HG03196 (cell line): ENCODE measurements around the gene C1QTNF9.
"Not testable (repeated sequence)": the region's sequence is repeated elsewhere in the genome, so short reads cannot be mapped to it uniquely, and the experiment has no call there.

Source experiments
- ATAC-seq: cut with Tn5 transposase; IDR thresholded peaks from one replicate; pipeline ENCODE4 v1.9.1; 2021; ENCODE audit not compliant: unreplicated experiment

The C1QTNF9 gene

DNA sequence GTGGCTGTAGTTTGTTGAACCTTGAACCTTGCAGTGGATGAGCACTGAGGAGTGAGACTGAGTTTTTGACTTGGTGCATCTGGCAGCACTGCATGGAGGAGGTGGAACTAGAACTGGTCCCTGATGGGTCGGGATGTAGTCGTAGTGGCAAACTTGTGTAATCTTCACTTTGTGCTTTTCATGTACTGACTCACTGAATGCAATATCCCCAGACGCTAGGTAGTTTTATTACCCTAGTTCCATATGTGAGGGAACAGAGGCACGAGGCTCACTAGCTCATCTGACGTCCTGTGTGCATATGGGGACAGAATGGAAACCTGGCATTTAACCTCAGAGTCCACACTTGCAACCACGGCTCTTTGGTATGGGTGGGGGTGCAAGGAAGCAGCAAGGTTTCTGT is 10.3 kb downstream of the C1QTNF9 start:
- ATAC-seq = not testable (repeated sequence)

DNA sequence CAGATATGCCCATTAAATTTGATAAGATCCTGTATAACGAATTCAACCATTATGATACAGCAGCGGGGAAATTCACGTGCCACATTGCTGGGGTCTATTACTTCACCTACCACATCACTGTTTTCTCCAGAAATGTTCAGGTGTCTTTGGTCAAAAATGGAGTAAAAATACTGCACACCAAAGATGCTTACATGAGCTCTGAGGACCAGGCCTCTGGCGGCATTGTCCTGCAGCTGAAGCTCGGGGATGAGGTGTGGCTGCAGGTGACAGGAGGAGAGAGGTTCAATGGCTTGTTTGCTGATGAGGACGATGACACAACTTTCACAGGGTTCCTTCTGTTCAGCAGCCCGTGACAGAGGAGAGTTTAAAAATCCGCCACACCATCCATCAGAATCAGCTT is 12.0 kb downstream of the C1QTNF9 start:
- not testable (repeated sequence) for ATAC-seq

DNA sequence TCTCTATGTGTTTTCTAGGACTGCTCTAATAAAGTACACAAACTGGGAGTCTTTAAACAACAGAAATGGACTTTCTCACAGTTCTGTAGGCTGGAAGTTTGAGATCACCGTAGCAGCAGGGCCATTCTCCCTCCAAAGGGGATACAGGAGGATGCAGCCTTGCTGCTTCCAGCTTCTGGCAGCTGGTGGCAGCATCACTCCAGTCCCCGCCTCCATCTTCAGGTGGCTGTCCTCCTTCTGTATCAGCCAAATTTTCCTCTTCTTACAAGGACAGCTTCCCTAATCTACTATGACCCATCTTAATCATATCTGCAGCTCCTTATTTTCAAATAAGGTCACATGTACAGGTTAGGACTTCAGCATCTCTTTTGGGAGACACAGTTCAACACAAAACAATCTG is 13.1 kb downstream of the C1QTNF9 start:
- not testable (repeated sequence) for ATAC-seq

DNA sequence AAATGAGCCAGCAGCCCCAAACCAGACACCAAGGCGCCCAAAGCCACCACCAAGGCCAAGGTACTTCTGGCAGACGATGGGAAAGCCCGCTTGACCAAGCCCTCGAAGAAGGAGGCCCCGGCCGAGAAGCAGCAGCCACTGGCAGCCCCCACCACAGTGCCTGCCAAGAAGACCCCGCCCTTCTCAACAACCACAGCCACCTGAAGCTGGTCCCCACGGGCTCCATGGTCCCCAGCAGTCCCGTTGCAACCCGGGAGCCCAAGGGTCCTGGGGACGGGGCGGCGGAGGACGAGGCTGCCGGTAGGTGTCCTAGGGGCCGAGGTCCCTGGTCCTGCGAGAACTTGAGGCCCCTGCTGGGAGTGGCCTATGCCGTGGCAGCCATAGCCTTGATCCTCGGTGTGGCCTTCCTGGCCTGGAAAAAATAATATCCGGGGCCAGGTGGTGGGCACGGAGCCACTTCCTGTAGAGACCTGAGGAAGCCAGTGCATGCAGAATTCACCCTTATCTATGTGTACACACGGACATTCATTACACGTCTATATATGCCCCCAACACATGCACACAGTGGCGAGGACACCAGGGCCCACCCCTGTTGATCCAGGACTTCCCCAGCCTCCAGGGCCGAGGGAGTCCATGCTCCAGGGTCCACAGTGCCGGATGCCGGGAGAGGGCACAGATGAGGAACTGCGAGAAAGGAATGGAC is 13.8 kb downstream of the C1QTNF9 start:
- ATAC-seq = no peak

DNA sequence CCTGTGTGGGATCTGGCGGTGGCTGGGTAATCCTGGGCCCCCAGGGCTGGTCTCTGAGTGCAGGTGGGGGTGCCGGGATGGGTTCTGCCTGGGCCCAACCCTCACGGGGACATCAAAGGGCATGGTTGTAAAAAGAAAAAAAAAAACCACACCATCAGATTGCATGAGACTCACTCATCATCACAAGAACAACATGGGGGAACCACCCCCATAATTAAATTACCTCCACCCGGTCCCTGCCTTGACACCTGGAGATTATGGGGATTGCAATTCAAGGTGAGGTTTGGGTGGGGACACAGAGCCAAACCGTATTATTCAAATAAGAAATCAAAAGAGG is 14.3 kb downstream of the C1QTNF9 start:
- no peak for ATAC-seq

GRCh38 chr13:24327598-24327997 is 18.2 kb downstream of the C1QTNF9 start:
- not testable (repeated sequence) for ATAC-seq

DNA sequence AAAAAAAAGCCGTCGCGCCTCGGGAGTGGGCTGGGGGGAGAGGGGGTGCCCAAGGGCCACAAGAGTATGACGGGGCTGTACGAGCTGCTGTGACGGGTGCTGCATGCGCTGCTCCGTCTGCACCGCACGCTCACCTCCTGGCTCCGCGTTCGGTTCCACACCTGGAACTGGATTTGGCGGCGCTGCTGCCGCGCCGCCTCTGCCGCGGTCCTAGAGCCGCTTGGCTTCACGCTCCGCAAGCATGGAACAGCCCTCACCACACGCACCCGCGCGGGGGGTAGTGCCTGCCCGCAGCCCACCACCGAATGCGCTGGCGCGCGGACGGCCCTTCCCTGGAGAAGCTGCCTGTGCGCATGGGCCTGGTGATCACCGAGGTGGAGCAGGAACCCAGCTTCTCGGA is 18.8 kb downstream of the C1QTNF9 start:
- ATAC-seq = no peak

DNA sequence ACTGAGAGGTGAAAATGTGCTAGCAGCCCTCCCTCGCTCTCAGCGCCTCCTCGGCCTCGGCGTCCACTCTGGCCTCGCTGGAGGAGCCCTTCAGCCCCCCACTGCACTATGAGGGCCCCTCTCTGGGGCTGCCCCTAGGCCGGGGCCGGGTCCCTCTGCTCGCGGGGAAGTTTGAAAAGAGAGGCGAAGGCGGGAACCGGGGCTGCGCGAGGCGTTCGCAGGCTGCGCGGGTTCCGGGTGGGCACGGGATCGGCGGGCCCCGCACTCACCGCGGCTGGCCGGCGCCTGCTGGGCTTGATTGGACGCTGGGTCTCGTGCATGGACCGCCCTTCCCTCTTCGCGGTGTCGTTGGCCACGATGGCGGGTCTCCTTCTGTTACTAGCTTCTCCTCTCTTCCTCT is 29.3 kb downstream of the C1QTNF9 start:
- no peak for ATAC-seq

DNA sequence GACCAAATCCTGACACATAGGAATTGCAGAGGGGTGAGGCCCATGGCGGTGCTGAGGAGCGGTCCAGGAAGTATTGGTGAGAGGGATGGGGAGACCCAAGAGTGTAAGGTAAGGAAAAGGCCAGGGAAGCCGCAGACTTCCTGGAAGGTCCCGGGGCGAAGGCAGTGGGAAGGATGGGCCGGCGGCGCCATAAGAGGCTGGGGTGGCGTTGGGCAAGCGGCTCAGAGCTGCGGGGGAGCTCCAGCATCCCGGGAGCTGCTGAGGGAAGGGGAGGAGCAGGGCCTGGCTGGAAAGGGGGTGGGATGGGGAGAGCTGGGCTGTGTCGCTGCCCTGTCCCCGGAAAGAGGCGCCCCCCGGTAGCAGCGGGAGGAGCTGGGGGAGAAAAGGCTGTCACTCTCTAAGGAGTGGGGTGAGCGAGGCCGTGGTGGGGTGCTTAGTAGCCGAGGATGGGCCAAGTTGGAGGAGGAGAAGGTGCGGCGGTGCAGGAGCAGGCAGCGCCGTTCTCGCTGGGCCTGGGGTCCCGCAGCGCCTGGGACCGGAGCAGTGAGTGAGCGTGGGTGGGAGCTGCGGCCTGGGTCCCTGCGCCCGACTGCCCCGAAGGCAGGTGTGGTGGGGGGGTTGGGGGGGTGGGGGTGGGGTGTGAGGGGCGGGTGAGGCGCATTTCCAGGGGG is 30.7 kb downstream of the C1QTNF9 start:
- ATAC-seq = no peak

DNA sequence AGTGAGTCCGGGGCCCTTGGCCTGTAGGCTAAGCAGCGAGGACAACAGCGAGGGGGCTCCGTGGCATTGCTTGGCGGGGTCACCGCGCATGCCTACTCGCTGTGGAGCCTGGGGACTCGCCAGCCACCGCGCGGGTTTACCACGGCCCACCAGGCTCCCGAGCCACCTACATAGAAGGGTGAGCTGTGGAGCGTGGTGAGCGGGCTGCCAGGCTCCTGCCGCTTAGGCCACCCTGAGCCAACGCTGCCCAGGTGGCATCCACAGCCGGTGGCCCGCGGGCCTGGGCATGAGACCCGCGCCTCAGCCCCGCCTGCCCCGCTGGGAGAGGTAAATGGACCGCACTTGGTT is 31.2 kb downstream of the C1QTNF9 start:
- ATAC-seq = no peak

DNA sequence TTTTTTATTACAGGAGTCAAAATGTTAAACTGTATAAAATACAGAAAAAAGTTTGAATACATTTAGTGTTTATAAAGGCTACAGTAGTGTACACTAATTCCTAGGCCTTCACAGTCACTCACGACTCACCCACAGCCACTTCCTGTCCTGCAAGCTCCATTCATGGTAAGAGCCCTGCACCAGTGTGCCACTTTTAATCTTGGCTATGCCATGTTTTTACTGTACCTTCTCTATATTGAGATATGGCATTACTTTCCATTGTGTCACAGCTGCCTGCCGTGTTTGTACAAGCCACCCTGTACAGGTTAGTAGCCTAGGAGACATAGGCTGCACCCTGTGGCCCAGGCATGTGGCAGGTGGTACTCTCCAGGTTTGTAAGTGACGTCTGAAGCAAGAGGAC is 32.1 kb downstream of the C1QTNF9 start:
- ATAC-seq = no peak

GRCh38 chr13:24348385-24348784 is 39.0 kb downstream of the C1QTNF9 start:
- ATAC-seq = no peak

DNA sequence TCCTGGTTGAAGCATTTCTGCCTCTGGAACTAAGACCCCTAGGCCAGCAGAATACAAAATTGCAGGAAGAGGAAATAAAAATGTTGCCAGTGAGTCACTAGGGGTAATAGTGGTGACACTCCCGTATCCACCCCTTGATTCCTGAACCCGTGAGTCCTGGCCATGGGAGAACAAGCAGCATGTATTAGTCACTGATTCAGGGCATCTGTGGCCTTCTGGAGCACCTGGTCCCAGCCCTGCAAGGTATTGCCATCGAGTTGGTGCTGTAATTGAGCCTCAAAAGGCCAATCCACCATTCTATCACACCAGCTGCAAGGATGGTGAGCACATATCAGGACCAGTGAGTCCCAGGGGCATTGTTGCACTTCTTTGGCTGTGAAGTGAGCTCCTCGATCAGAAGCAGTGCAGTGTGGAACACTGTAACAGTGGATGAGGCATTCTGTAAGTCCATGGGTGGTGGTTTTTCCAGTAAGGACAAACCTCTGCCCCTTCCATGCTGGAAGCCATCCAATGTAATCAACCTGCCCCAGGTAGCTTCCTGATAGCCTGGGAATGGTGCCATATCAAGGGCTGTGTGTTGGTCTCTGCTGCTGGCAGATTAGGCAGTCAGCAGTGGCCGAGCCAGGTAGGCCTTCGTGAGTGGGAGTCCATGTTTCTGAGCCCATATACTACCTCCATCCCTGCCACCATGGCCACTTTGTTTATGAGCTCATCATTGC is 39.6 kb downstream of the C1QTNF9 start:
- ATAC-seq = no peak

- ATAC-seq = not testable (repeated sequence)
Observed at GRCh38 chr13:24349778-24350664, 40.6 kb downstream of the C1QTNF9 start.

DNA sequence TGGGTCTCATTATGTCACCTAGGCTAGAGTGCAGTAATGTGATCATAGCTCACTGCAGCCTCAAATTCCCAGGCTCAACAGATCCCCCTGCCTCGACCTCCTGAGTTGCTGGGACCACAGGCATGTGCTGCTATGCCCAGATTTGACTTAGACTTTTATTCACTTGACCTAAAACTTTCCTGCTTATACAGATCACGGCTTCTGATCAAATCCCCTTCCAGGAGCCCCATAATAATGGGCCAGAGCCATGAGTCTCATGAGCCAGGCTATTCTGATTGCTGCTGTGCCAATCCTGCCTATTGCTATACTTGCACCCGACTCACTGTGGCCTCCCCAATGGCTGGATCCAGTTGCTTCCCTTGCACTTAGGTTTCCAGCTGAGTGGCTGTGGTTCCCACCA is 42.0 kb downstream of the C1QTNF9 start:
- no peak for ATAC-seq

GRCh38 chr13:24353736-24354135 is 44.4 kb downstream of the C1QTNF9 start:
- ATAC-seq = no peak

- ATAC-seq = no peak
Observed at GRCh38 chr13:24355103-24355502, 45.7 kb downstream of the C1QTNF9 start.

DNA sequence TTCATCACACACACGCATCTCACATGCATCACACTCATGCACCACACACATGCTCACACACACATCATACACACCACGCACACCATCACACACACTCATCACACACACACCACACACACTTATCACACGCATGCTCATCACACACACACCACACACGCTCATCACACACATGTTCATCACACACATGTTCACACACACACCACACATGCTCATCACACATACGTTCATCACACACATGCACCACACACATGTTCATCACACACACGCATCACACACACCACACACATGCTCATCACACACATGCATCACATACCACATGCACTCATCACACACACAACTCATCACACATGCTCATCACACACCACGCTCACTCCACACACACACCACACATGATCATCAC is 46.9 kb downstream of the C1QTNF9 start:
- ATAC-seq = no peak

DNA sequence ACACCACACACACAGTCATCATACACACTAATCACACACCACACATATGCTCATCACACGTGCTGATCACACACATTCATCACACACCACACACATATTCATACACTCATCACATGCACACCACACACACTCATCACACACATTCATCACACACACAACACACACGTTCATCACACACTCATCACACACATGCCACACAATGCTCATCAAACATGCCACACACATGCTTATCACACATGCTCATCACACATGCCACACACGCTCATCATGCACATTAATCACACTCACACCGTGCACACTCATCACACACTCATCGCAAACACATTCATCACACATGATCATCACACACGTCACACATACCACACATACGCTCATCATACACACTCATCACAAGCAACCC is 47.5 kb downstream of the C1QTNF9 start:
- no peak for ATAC-seq

- ATAC-seq = no peak
Observed at GRCh38 chr13:24357756-24358155, 48.4 kb downstream of the C1QTNF9 start.

DNA sequence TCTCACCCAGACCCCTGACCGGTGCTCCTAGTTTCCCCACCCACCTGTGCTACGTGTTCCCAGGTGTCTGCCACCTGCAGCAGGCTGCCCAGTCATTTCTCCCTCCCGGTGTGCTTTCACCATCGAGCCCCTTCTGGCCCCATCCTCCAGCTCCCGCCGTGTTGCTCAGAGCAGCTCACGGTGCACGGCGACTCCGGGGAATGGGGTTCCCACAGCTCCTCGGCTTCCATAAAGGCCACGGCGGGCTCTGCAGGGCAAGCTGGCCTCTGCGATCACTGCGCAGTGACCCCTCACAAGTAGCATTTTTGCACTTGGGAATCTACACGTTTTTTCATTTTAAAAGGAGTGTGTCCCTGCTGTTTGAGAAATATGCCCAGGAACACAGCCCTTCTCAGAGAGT is 49.5 kb downstream of the C1QTNF9 start:
- not testable (repeated sequence) for ATAC-seq
